ENCODE measurements around the gene DRC7.

DNA sequence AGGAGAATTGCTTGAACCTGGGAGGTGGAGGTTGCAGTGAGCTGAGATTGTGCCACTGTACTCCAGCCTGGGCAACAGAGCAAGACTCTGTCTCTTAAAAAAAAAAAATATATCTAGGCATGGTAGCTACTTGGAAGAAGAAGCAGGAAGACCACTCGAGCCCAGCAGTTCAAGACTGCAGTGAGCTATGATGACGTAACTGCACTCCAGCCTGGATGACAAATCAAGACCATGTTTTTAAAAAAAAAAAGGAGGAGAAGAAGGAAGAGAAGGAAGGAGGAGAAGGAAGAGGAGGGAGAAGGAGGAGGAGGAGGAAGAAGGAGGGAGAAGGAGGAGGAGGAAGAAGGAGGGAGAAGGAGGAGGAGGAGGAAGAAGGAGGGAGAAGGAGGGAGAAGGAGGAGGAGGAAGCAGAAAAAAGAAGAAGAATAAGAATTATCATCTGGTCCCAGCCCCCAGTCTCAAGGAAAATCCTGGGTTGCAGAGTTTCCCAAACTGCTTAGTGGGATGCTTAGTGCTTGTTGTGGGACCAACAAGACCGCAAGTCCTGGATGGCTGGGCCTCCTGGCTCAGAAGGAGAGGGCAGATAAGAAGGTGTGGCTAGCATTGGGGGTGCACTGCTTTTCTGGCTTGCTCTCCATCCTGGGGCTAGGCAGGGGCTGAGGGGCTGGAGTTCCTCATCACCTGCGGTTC is 3.7 kb upstream of the DRC7 start:
- TF ChIP-seq, protein P1, sequence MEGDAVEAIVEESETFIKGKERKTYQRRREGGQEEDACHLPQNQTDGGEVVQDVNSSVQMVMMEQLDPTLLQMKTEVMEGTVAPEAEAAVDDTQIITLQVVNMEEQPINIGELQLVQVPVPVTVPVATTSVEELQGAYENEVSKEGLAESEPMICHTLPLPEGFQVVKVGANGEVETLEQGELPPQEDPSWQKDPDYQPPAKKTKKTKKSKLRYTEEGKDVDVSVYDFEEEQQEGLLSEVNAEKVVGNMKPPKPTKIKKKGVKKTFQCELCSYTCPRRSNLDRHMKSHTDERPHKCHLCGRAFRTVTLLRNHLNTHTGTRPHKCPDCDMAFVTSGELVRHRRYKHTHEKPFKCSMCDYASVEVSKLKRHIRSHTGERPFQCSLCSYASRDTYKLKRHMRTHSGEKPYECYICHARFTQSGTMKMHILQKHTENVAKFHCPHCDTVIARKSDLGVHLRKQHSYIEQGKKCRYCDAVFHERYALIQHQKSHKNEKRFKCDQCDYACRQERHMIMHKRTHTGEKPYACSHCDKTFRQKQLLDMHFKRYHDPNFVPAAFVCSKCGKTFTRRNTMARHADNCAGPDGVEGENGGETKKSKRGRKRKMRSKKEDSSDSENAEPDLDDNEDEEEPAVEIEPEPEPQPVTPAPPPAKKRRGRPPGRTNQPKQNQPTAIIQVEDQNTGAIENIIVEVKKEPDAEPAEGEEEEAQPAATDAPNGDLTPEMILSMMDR (IDR thresholded peaks at IDR 0.05) = no peak
- TF ChIP-seq EZH2 (IDR thresholded peaks at IDR 0.05) = no peak

Measured in neural progenitor cell (in vitro differentiated cells).